OCI-LY7 (cell line): ENCODE results near the gene FAM83B. TPM values are rescaled to one million over a fixed set of nuclear protein-coding genes. Genes with fewer than 3 reads are reported as not detected.

ENCODE experiments used
- BruUV-seq: library from RNA; stranded (reverse); fragments of 400-500 nt; replicated peaks from 2 replicates; lab custom pipeline; 2021; lab: Mats Ljungman, UMichigan
- CTCF ChIA-PET: fragments of 300-600 bp; sonication (Branson Sonifier 250); formaldehyde crosslinking; loops from one replicate; lab custom pipeline; 2022; ENCODE audit warnings: antibody characterized with exemption; ENCODE audit not compliant: unreplicated experiment; lab: Charles Lee
- POLR2A ChIA-PET: fragments of 300-600 bp; sonication (Branson Sonifier 250); formaldehyde crosslinking; loops from one replicate; lab custom pipeline; 2022; ENCODE audit warnings: antibody characterized with exemption; lab: Charles Lee
- DNase-seq: peaks from one replicate; pipeline ENCODE4 v3.0.0-alpha.2; 2015; ENCODE audit warnings: low spot score
- H2AFZ ChIP-seq: fragments of 200-600 bp; sonication (generic), shearing (Covaris generic); 2 replicates; pipeline ENCODE4 v1.6.1; 2014; ENCODE audit warnings: mild to moderate bottlenecking, antibody characterized with exemption, low read length, moderate library complexity
- H3K27ac ChIP-seq: fragments of 200-600 bp; sonication (generic); 2 replicates; pipeline ENCODE4 v1.5.1; 2014; ENCODE audit warnings: mixed run types, low read depth, mild to moderate bottlenecking, moderate library complexity, low read length, inconsistent platforms; ENCODE audit not compliant: poor library complexity, severe bottlenecking
- H3K36me3 ChIP-seq: fragments of 200-600 bp; sonication (generic); 2 replicates; pipeline ENCODE4 v1.6.1; 2014; ENCODE audit warnings: mild to moderate bottlenecking, antibody characterized with exemption, low read length, moderate library complexity, mixed read lengths; ENCODE audit not compliant: insufficient read depth
- H3K4me1 ChIP-seq: fragments of 200-600 bp; sonication (generic); 2 replicates; pipeline ENCODE4 v1.5.1; 2014; ENCODE audit warnings: mild to moderate bottlenecking, low read length; ENCODE audit not compliant: insufficient read depth, poor library complexity, severe bottlenecking
- H3K4me2 ChIP-seq: fragments of 200-600 bp; sonication (generic); 2 replicates; pipeline ENCODE4 v1.6.1; 2014; ENCODE audit warnings: mild to moderate bottlenecking, low read length
- H3K4me3 ChIP-seq: fragments of 200-600 bp; sonication (generic); 2 replicates; pipeline ENCODE4 v1.5.1; 2014; ENCODE audit warnings: mild to moderate bottlenecking, low read depth, low read length; ENCODE audit not compliant: poor library complexity, severe bottlenecking
- H3K79me2 ChIP-seq: fragments of 200-600 bp; sonication (generic); 2 replicates; pipeline ENCODE4 v1.6.1; 2016; ENCODE audit warnings: low read depth, mild to moderate bottlenecking, low read length, moderate library complexity, mixed read lengths; ENCODE audit not compliant: insufficient read depth
- H3K9me2 ChIP-seq: fragments of 200-600 bp; sonication (generic); 2 replicates; pipeline ENCODE4 v1.6.1; 2016; ENCODE audit warnings: mild to moderate bottlenecking, low read length, mixed read lengths; ENCODE audit not compliant: insufficient read depth
- H3K9me3 ChIP-seq: fragments of 200-600 bp; sonication (generic); 2 replicates; pipeline ENCODE4 v1.6.1; 2014; ENCODE audit warnings: mild to moderate bottlenecking, mixed run types, low read length, mixed read lengths
- H4K20me1 ChIP-seq: fragments of 200-600 bp; sonication (generic); 2 replicates; pipeline ENCODE4 v1.6.1; 2014; ENCODE audit warnings: mild to moderate bottlenecking, antibody characterized with exemption, low read length, moderate library complexity, mixed read lengths; ENCODE audit not compliant: insufficient read depth
- EZH2phosphoT487 ChIP-seq: fragments of 200-600 bp; sonication (generic); IDR thresholded peaks from 2 replicates; pipeline ENCODE4 v1.6.1; 2018; ENCODE audit warnings: low read depth, borderline replicate concordance, mild to moderate bottlenecking, mixed run types, antibody characterized with exemption, low read length, moderate library complexity, mixed read lengths
- intact Hi-C: fragments of 100-400 bp; cut with micrococcal nuclease; formaldehyde crosslinking; loops from one replicate; pipeline ENCODE4 v1.10.0; 2022; ENCODE audit not compliant: unreplicated experiment
- total RNA-seq, 2 experiments: library from RNA; depleted of rRNA in 1 of 2; stranded (reverse); fragments of >200 nt in 1 of 2; shearing (Covaris generic) in 1 of 2; gene quantifications; 2 replicates each; pipeline ENCODE4 v1.2.3, GENCODE V29; 2014 to 2022
- TF ChIP-seq, protein P1 (sequence below): fragments of 200-600 bp; sonication (generic); conservative IDR thresholded peaks from 2 replicates; pipeline ENCODE4 v1.5.1; 2014; ENCODE audit warnings: mild to moderate bottlenecking, antibody characterized with exemption, low read length, moderate library complexity, mixed read lengths

The FAM83B gene
- total RNA-seq, 2 experiments from 2014 or later = not detected

DNA sequence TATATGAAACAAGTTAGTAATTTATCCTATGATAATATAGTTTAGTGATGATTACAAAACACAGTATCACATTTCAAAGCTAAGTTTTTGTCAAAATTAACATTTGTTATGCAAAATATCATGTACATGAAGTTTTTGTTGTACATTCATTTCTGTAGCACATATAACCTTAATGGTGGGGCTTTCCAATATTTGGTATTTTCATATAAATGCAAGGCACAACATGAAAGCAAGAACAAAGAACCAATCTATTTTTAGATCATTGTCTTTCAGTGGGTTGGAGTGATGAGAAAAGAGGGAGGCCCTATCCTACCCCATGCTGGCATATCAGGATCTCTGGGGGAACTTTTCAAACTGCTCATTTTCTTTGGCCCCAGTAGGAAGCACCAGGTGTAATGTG lies 53.4 kb downstream of the FAM83B start:
- no TSS peak for BruUV-seq
- no peak overlapping the region for H3K4me3 ChIP-seq
- H3K9me2 ChIP-seq = no peaks in the 10 kb centered on the region
- no peak overlapping the region for H3K4me2 ChIP-seq
- no peaks in the 10 kb centered on the region for H4K20me1 ChIP-seq
- H2AFZ ChIP-seq = no peak overlapping the region
- H3K4me1 ChIP-seq = no peaks in the 10 kb centered on the region
- DNase-seq = no peak
- no peaks in the 10 kb centered on the region for H3K9me3 ChIP-seq
- CTCF ChIA-PET = no interaction called here
- intact Hi-C loops = no loop called here
- POLR2A ChIA-PET = interaction anchor here (0.6 kb wide), 1 partner anchor 23 kb away, joined by 3 read pairs; no protein-coding TSS in a partner anchor
- TF ChIP-seq, protein P1, sequence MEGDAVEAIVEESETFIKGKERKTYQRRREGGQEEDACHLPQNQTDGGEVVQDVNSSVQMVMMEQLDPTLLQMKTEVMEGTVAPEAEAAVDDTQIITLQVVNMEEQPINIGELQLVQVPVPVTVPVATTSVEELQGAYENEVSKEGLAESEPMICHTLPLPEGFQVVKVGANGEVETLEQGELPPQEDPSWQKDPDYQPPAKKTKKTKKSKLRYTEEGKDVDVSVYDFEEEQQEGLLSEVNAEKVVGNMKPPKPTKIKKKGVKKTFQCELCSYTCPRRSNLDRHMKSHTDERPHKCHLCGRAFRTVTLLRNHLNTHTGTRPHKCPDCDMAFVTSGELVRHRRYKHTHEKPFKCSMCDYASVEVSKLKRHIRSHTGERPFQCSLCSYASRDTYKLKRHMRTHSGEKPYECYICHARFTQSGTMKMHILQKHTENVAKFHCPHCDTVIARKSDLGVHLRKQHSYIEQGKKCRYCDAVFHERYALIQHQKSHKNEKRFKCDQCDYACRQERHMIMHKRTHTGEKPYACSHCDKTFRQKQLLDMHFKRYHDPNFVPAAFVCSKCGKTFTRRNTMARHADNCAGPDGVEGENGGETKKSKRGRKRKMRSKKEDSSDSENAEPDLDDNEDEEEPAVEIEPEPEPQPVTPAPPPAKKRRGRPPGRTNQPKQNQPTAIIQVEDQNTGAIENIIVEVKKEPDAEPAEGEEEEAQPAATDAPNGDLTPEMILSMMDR = no peak
- TF ChIP-seq EZH2phosphoT487 = no peak
- H3K79me2 ChIP-seq = no peaks in the 10 kb centered on the region
- H3K27ac ChIP-seq = no peak overlapping the region
- H3K36me3 ChIP-seq = no peaks in the 10 kb centered on the region

DNA sequence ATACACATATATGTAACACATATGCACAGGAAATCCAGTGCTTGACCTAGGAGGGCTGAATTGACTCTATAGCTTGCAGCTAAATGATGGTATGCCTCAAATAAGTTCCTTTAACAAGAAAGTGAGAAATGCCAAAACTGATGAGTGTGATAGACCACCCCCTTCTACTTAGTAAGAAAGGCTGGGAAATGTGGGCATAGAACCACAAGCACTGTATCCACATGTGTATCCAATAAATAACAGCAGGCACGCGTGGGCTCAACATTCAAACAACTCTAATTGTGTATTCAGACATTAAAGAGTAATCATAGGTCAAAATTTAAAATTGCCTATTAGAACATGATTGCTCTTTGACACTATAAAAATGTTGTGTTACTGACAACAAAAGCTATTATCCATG lies 54.1 kb downstream of the FAM83B start:
- H3K27ac ChIP-seq = no peak overlapping the region
- no peaks in the 10 kb centered on the region for H3K4me1 ChIP-seq
- H3K36me3 ChIP-seq = no peaks in the 10 kb centered on the region
- H3K4me2 ChIP-seq = no peak overlapping the region
- no peak overlapping the region for H3K4me3 ChIP-seq
- H4K20me1 ChIP-seq = no peaks in the 10 kb centered on the region
- POLR2A ChIA-PET = interaction anchor here (0.8 kb wide), 1 partner anchor 12 kb away, joined by 5 read pairs; no protein-coding TSS in a partner anchor
- DNase-seq = no peak
- H2AFZ ChIP-seq = no peak overlapping the region
- H3K79me2 ChIP-seq = no peaks in the 10 kb centered on the region
- no peaks in the 10 kb centered on the region for H3K9me2 ChIP-seq
- no TSS peak for BruUV-seq
- H3K9me3 ChIP-seq = no peaks in the 10 kb centered on the region
- no peak for TF ChIP-seq EZH2phosphoT487
- TF ChIP-seq, protein P1 = no peak
- CTCF ChIA-PET = no interaction called here
- intact Hi-C loops = no loop called here

DNA sequence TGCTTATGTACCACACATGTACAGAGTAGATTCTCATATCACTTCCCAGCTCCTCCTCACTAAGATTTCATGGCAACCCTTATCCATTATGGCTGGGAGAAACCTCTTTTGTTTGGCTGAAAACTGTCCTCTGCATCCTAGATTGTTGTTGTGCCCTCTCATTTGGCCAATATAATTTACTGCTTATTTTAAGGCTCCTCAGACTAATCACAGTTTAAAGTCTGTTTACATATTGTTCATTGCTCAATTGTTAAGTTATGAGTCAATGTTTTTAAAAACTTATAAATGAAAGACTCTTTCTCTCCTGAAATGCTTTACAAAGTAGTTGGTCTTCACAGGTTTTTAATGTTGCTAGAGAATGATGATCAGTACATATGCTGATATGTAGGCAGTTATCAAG lies 57.3 kb downstream of the FAM83B start:
- Histone ChIP-seq H4K20me1 (no peaks in the 10 kb centered on the region), H3K79me2 (no peaks in the 10 kb centered on the region), H3K36me3 (no peaks in the 10 kb centered on the region), H3K4me2 (no peak overlapping the region), H3K4me3 (no peak overlapping the region), H3K27ac (no peak overlapping the region), H3K9me3 (no peaks in the 10 kb centered on the region), H3K4me1 (no peaks in the 10 kb centered on the region), H3K9me2 (no peaks in the 10 kb centered on the region), H2AFZ (no peak overlapping the region)
- POLR2A ChIA-PET = no interaction called here
- CTCF ChIA-PET = no interaction called here
- TF ChIP-seq EZH2phosphoT487 = no peak
- TF ChIP-seq, protein P1 = no peak
- no TSS peak for BruUV-seq
- DNase-seq = no peak
- intact Hi-C loops = no loop called here
